Measurements from ENCODE around the gene VEPH1.

Gene VEPH1

DNA sequence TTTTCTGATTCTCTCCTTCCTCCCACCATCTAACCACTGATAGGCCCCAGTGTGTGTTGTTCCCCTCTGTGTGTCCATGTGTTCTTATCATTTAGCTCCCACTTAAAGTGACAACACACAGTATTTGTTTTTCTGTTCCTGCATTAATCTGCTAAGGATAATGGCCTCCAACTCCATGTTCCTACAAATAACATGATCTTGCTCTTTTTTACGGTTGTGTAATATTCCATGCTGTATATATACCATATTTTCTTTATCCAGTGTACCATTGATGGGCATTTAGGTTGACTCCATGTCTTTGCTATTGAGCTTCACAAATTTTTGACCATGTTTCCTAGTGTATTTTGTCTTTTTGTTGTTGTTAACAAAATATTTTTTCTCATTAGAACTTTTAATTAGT, 30.6 kb downstream of the VEPH1 start:
- DNase-seq: no peak

DNA sequence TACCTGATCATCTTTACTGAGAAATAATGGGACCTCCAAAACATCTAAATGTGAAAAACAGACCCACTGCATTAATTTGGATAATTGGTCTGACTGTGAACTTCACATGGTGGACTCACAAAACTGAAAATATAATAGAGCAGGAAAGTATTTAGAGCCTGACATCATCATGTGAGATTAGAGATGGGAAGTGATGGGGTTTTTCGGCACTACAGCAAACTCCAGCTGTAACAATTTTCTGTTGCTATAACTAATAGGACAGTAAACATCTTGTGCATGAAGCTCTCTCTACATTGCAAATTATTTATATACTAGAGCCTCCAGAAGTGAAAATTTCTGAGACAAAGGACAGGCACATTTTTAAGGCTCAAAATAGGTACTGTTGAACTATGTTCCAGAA, 32.2 kb downstream of the VEPH1 start:
- no peak for DNase-seq

- peak in 1 of 2 donors; percentile 9 for DNase-seq
These were observed 33.5 kb downstream of the VEPH1 start for GRCh38 chr3:157469561-157470294.

GRCh38 chr3:157467200-157467599, 36.0 kb downstream of the VEPH1 start:
- no peak for DNase-seq

GRCh38 chr3:157465741-157466140, 37.5 kb downstream of the VEPH1 start:
- DNase-seq: no peak

DNA sequence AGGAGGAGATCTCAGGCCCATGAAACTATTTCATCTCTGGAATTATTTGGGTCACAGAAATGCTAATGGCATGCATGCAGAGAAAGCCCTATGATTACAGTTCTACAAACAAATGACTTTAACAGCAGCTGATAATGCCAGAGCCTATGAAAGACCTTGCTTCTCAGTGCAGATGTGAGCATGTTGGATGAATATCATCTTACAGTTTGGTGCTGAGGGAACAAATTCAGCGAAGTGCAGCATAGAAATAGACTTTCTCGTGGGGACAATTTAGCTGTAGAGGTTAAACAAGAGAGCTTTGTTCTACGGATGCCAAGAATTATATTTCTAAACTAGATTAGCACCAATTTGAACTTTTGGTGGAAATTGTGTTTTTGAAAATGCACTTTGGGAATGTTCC, 38.9 kb downstream of the VEPH1 start:
- no peak for DNase-seq

DNA sequence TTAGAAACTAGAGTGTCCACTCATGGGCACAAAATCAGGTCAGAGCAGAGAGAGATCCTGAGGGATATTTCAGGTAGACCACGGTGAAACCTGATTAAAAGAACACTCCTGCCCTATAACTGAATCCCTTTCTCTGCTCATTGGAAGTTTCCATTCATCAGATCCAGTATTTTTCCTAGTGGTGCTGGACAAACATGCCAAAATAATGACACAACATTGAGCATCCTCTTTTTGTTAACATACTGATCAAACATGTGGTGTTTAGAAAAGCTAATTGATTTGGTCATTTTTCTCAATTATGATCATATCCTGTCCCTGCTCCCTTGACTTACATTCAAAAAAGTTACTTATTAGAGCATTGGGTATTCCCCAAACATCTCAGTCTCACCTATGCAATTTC, 39.4 kb downstream of the VEPH1 start:
- DNase-seq: no peak

DNA sequence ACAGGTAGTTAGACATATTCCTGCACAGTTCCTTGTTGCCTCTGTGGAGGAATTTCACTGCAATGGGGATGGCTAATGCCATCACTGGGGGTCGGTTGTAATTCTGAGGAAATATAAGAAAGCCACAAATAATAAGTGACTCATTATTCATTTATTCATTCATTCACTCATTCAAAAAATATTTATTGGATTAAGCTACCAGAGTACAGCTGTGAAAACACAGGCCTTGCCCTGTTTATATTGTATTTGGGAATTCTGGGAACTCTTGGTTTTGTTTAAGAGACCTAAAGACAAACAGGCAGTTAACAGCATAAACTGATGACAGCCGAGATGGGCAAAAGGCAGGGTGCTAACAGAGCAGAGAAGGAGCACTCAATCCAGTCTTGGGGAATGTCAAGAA, 43.0 kb downstream of the VEPH1 start:
- DNase-seq: no peak

DNA sequence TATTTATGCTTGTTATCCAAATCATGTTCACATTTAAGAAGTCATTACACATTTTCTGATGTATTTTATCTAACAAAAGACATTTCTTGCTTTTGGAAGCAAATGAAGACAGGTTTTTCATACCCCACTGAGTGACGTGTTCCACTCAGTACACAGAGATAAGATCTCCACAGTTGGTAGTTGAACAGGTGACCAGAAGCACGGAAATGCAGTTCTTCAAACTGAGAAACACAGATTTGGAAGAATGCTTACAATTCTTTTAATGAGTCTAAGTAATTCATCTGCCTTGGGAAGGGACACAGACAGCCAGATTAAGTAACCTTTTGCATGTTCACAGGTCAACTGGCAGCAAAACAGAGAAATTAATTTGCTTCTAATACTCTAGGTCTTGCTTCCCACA, 43.5 kb downstream of the VEPH1 start:
- DNase-seq: no peak

- DNase-seq: no peak
These were observed 49.4 kb downstream of the VEPH1 start for GRCh38 chr3:157453824-157454223.

GRCh38 chr3:157452097-157452496, 51.1 kb downstream of the VEPH1 start:
- DNase-seq: no peak

DNA sequence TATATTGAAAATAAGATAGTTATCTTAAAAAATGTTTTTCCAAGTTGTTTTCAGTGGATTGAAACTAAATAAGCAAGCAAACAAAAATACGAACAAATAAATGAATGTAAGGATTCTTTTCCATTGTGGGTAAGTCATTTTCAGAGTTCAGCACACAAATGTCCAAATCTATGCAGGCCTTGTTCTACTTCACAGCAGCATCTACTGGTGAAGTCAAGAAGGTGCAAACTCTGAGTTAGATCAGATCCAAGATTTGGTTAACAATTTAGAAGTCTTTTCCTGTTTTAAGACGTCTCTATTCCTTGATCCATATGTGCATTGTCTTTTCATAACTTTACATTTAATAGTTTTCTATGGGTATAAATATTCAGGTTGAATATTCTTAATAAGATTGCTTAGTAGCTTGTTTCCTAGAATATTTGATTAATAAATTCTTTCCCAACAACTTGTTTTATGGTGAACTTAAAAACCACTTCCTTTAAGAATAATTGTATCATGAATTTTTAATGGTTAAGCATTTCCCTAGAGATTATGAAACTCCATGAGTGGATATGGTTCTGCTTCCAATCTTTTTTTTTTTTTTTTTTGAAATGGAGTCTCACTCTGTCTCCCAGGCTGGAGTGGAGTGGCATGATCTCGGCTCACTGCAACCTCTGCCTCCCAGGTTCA, 56.1 kb downstream of the VEPH1 start:
- DNase-seq: no peak

DNA sequence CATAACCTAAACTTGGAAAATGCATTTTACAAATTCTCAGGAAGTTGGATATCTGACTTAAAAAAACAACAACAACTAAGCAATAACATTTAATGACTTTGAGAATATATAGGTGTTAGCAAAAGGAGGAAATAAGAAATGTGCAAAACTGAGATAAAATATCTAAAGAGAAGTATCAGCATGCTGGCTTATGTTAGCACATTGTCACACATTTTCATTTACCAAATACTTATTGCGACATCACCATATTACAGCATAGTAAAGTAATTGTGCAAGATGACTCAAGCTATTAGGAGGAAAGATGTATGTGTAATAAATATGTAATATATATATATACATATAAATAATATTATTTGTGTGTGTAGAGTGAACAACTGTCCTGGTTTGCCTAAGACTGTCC, 57.4 kb downstream of the VEPH1 start:
- no peak for DNase-seq

GRCh38 chr3:157444797-157445184, 58.4 kb downstream of the VEPH1 start:
- DNase-seq: no peak

DNA sequence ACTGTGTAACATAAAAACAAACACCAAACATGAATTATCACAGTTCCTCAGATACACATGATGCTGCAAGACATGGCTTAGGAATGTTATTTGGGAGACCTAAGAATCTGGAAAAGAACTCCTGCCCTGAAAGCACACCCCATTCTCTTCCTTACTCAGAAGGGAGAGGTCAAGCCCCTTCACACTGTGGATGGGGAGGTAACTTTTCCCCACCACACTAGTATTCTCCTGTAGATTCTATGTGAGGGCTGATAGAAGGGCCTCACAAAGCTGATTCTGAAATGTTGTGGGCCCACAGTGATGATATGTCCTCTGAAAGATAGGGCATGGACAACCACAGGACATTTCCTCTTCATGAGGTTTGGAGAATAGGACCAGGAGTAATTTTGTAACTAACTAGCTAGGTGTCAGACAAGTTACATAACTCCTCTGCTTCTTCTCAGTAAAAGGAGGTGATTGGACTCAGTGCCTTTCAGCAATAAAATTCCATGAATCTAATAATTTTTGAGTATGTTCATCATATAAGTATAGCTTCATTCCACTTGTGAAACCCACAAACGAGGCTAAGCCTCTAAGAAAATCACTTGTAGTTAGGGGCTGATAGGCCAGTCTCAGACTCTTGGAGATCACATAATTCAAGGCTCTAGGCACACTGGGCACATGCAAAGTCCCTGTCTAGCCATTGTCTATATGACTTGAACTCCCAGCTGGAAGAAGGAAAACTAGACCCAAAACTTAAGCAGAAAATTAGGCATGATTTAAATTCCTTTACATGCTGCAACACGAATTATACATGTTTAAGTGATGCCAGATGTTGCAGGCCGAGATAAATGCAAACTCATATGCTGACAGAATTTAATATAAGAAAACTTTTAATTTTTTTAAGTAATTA, 59.1 kb downstream of the VEPH1 start:
- no peak for DNase-seq

DNA sequence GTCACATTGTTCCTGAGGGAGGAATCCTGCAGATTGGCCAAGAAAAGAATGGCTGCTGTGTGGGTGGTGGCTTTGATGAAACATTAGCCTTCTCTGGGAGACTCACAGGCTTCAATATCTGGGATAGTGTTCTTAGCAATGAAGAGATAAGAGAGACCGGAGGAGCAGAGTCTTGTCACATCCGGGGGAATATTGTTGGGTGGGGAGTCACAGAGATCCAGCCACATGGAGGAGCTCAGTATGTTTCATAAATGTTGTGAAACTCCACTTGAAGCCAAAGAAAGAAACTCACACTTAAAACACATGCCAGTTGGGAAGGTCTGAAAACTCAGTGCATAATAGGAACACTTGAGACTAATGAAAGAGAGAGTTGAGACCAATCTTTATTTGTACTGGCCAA, 60.5 kb downstream of the VEPH1 start:
- no peak for DNase-seq

DNA sequence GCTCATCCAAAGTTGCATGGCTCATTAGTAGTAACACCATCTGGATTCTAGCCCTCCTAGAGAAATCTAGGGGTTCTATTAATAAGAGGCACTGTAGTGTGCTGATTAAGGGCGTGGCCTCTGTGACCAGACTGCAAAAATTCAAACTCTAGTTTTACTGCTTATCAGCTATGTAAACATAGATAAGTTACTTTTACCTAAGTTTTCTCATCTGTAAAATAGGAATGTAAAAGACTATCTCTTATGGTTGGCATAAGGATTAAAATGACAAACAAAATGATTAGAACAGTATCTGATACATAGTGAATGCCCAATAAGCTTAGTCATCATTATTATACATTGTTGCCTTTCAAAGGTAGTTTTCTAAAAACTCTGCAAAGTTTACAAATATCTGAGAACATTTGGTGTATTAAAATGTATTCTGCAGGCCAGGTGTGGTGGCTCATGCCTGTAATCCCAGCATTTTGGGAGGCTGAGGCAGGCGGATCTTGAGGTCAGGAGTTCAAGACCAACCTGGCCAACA, 62.1 kb downstream of the VEPH1 start:
- no peak for DNase-seq

DNA sequence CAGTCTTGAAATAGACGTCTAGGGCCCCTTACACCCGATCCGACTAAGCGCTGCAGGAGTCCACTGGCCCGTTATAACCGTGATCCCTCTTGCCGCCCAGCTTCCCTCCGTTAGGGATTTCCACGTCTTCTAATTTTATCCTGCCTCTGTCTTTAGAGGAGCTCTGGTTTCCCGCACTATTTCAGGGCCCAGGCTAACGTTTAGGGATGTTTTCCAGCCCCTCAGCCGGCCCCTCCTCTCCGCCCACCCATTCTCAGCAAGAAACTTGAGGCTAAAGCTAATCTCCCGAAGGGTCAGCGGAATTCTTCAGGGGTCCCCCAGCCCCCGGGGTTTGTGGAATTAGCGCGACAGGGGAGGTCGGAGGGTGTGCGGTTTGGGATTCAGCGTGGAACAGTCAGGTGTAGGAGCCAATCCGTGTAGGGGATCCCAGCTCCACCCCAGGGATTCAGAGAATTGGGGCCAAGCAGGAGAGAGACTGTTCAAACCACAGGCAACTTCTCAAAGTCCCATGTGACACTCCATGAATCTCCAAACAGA, 65.0 kb downstream of the VEPH1 start:
- no peak for DNase-seq

GRCh38 chr3:157436583-157437291, 66.5 kb downstream of the VEPH1 start, which contains the start of gene PTX3:
Gene PTX3, plus strand, starts transcription at chr3:157436850. Its CDS starts 84 bp downstream, at chr3:157436934.
- DNase-seq: peak in 1 of 2 donors; percentile 56

DNA sequence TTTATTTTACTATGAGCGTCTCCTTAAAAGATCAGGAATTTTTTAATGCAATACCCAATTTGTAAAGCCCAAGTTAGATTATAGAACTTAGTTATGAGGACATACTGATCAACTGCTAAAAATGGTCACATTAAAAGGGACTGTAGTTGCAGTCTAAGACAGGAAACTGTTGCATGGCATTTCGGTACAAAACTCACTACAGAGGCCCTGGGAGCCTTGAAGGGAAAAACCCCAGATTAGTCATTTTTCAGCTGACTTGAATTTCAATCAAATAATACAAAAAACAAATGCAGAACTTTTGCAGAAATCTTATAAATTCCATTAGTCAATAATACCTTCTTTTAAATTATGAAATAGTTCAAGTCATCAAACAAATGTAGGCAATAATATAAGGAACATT, 73.5 kb downstream of the VEPH1 start:
- DNase-seq: no peak

GRCh38 chr3:157428853-157429252, 74.4 kb downstream of the VEPH1 start:
- DNase-seq: no peak

DNA sequence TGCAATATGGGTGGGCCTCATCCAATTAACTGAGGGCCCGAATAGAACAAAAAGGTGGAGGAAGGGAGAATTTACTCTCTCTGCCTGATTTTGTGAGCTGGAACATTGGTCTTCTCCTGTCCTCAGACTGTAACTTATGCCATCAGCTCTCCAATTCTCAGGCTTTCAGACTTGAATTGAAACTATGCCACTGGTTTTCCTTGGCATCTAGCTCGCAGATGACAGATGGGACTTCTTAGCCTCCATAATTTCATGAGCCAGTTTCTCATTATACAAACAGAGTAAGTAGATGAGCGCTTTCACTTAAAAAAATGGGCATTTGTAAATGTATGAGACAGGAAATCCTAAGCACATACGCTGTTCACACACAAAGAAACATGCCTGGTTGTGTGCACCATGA, 75.3 kb downstream of the VEPH1 start:
- DNase-seq: no peak

All from CD4-positive, alpha-beta T cell treated with Interferon alpha-2 for 1 hour (primary cell).